Upper lobe of right lung (tissue), 1 donor: ENCODE data around the gene ATG7. TPM values are rescaled to one million over a fixed set of nuclear protein-coding genes. Genes with fewer than 3 reads are reported as not detected.

Experiments
- ATAC-seq: fragments of 200-7000 bp; cut with Tn5 transposase; one replicate; pipeline ENCODE4 v1.9.1; 2020; ENCODE audit warnings: mild to moderate bottlenecking, moderate library complexity
- DNase-seq: peaks from one replicate; pipeline ENCODE4 v3.0.0-alpha.2; 2020
- H3K27ac ChIP-seq: fragments of 200-600 bp; one replicate; pipeline ENCODE4 v1.8.0; 2022
- H3K27me3 ChIP-seq: fragments of 200-600 bp; one replicate; pipeline ENCODE4 v1.8.0; 2022; ENCODE audit warnings: mild to moderate bottlenecking
- H3K36me3 ChIP-seq: fragments of 200-600 bp; one replicate; pipeline ENCODE4 v1.8.0; 2022
- H3K4me1 ChIP-seq: fragments of 200-600 bp; one replicate; pipeline ENCODE4 v1.8.0; 2022
- H3K4me3 ChIP-seq: fragments of 200-600 bp; one replicate; pipeline ENCODE4 v1.8.0; 2022; ENCODE audit warnings: mild to moderate bottlenecking
- H3K9me3 ChIP-seq: fragments of 200-600 bp; one replicate; pipeline ENCODE4 v1.8.0; 2022
- CTCF ChIP-seq: fragments of 200-600 bp; IDR thresholded peaks from one replicate; pipeline ENCODE4 v1.8.0; 2022; ENCODE audit warnings: antibody characterized with exemption
- intact Hi-C: fragments of 100-400 bp; cut with DNase I; formaldehyde crosslinking; loops from one replicate; pipeline ENCODE4 v1.11.0; 2022
- total RNA-seq: library from RNA; stranded (reverse); fragmentation: NEBNext Ultra II Directional; extraction: Animal tissue kit (Norgen Biotek cat#: 25700); gene quantifications from one replicate; pipeline ENCODE4 v1.2.1, GENCODE V29; 2021
- donor health status: DM: no; HTN: yes; CAD: no; lungs with severe emphysema.

The ATG7 gene
- total RNA-seq, 1 donor from 2014 or later, result 49.9 TPM

GRCh38 chr3:11549580-11550140, 277.5 kb downstream of the ATG7 start:
- TF ChIP-seq CTCF, result no peak
- peaks cover 27% of the 10 kb centered on the region for H3K4me1 ChIP-seq
- no peaks in the 10 kb centered on the region for H3K9me3 ChIP-seq
- no peak overlapping the region for H3K27ac ChIP-seq
- no peak overlapping the region for H3K4me3 ChIP-seq
- H3K27me3 ChIP-seq, result no peaks in the 10 kb centered on the region
- intact Hi-C loops, result no loop called here
- DNase-seq (no peak), ATAC-seq (no peak)
- H3K36me3 ChIP-seq, result no peaks in the 10 kb centered on the region

DNA sequence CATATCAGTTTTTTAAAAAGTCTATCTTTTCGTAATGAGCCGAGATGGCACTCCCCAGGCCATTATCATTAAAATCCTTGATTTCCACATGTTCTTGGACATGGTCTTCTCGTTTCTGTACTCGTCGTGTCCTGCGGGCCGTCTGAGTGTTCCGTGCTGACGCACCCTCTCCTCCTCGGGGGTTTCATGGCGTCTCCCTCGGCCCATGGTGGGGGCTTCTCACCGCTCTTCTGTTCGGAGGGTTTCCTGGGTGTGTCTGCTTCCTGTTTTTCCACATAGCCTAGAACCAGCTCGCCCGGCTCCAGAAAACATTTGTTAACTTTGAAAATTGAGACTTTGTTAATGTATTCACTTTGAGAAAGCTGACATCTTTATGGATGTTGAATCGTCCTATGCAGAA, 278.8 kb downstream of the ATG7 start:
- Histone ChIP-seq H3K36me3 (peaks cover 12% of the 10 kb centered on the region), H3K4me1 (peaks cover 26% of the 10 kb centered on the region), H3K9me3 (no peaks in the 10 kb centered on the region), H3K4me3 (no peak overlapping the region), H3K27me3 (no peaks in the 10 kb centered on the region), H3K27ac (no peak overlapping the region)
- TF ChIP-seq CTCF, result no peak
- ATAC-seq, result no peak
- DNase-seq, result no peak
- intact Hi-C loops, result no loop called here

DNA sequence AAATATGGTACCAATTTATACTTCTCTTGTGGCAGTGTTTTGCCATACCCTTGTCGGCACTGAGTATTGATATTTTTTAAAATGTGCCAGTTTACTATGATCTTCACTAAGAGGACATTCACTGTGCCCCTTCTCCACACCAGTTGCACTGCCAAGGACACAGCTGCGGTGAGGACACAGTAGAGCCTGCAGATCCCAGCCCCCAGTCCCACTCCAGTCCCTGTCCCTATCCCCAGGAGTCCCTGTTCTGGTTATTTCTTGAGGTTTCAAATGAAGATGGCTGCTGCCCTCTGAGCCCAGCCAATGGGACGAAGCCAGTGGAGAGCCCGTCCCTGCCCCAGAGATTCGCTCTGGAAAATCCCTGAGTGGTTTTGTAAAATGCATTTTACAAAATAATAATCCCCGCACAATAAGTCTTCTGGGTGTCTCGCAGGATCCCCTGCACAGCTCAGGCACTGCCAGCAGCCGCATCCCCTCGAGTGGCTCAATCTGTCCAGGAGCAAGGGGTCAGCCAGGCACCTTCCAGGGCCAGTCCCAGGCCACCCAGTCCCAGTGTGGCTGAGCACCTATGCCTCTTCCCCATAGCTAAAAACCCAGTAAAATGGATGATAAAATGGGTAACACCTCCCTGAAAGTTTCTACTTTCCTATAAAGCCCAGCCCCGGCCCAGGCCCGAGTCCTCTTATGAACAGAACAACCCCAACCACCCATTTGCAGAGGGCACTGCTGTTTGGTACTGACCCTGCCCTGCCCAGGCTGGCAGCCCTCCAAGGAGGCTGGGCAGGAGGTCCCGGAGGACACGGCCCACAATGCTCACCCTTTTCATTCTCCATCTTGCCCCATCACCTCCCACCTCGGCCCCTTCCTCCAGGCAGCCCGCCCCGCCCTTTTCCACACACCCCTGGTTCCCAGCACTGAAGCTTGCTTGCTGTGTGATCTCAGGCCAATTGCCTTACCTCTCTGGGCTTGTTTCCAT, 280.4 kb downstream of the ATG7 start:
- intact Hi-C loops, result no loop called here
- no peak for DNase-seq
- Histone ChIP-seq H3K27me3 (no peaks in the 10 kb centered on the region), H3K36me3 (peaks cover 24% of the 10 kb centered on the region), H3K4me3 (no peak overlapping the region), H3K9me3 (no peaks in the 10 kb centered on the region), H3K27ac (no peak overlapping the region), H3K4me1 (peaks cover 38% of the 10 kb centered on the region)
- no peak for TF ChIP-seq CTCF
- no peak for ATAC-seq

DNA sequence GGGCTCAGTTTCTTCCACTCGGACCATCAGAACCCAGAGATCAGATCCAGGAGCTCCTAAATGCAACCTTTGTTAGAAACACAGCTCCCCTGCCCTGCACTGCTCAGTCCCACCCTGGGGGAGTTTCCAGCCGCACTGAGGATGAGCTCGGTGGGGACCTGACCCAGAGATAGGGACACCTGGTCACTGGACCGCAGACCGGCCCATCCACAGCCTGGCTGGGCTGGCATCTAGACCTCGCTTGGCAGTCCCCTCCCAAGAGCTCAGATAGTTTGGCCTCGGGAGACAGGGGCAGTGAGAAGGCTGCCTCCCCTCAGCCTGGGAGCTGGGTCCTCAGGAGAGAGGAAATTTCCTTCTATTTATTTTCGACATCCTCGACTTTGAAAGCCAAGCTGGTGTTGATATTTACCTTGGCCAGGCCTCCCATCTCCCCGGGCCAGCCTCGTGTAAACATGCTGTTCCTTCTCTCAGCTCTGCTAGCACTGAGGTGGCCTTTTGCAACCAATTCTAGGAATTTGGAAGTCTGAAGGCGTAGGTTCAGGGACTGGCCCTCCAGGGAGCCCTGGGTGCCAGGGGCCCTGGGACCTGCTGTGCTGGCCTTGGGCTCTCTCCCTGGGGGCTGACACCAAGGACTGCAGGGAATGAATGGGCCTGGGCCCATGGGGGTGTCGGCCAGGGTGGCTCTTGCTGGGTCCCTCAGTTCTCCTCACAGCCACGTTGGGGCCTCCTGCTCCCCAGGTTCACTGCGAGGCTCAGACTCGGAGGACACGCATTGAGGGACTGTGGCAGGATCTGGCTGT, 281.4 kb downstream of the ATG7 start:
- no peak for TF ChIP-seq CTCF
- peak; percentile 53 for ATAC-seq
- H3K27ac ChIP-seq, result peak overlapping the region; percentile 47

DNA sequence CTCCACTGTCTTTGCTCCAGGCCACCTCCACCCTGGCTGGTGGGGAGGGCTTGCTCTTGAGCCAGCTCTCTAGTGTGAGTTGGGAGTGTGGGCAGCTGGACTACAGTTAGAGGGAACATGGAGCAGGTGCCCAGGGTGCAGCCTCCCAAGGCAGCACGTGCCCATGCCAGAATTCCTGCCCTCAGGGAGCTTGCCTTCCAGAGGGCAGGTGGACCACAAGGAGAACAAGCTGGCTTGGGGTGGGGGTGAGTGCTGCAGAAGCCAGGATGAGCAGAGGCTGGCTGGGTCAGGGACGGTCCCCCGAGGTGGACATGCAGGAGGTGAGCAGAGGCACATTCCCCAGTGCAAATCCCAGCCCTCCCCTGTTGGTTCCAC, 282.0 kb downstream of the ATG7 start:
- Histone ChIP-seq H3K36me3 (peaks cover 40% of the 10 kb centered on the region), H3K27me3 (no peaks in the 10 kb centered on the region), H3K4me1 (peaks cover 38% of the 10 kb centered on the region), H3K4me3 (no peak overlapping the region), H3K27ac (peak overlapping the region; percentile 47), H3K9me3 (no peaks in the 10 kb centered on the region)
- TF ChIP-seq CTCF, result no peak
- ATAC-seq (peak; percentile 14), DNase-seq (no peak)
- intact Hi-C loops, result no loop called here

More for the DNA sequence above, 281.4 kb downstream of the ATG7 start:
- no peak for DNase-seq
- intact Hi-C loops, result no loop called here
- Histone ChIP-seq H3K4me1 (peaks cover 38% of the 10 kb centered on the region), H3K27me3 (no peaks in the 10 kb centered on the region), H3K4me3 (no peak overlapping the region), H3K9me3 (no peaks in the 10 kb centered on the region), H3K36me3 (peaks cover 34% of the 10 kb centered on the region)
